NCI-H1436 (cell line): Measurements from ENCODE around the gene MARCHF2.

Experiments
- DNase-seq: peaks from one replicate; lab custom pipeline; 2025; lab: John Stamatoyannopoulos, UW

Gene MARCHF2

GRCh38 chr19:8387688-8388611, 25.2 kb upstream of the MARCHF2 start:
- DNase-seq = no peak

- no peak for DNase-seq
These were observed 24.5 kb upstream of the MARCHF2 start for GRCh38 chr19:8388612-8388958.

GRCh38 chr19:8389891-8390616, 23.1 kb upstream of the MARCHF2 start, which contains the start of gene RAB11B:
Gene RAB11B (plus strand): TSS chr19:8390360. CDS start chr19:8390417, 57 bp downstream.
- peak; percentile 99 for DNase-seq

GRCh38 chr19:8390617-8390981, 22.5 kb upstream of the MARCHF2 start:
- peak; percentile 91 for DNase-seq

- DNase-seq = no peak
These were observed 21.7 kb upstream of the MARCHF2 start for GRCh38 chr19:8391198-8392016.

- DNase-seq = no peak
These were observed 21.0 kb upstream of the MARCHF2 start for GRCh38 chr19:8392017-8392591.

GRCh38 chr19:8393192-8393870, 19.8 kb upstream of the MARCHF2 start:
- DNase-seq = no peak

GRCh38 chr19:8393871-8394250, 19.2 kb upstream of the MARCHF2 start:
- no peak for DNase-seq

GRCh38 chr19:8395621-8396082, 17.5 kb upstream of the MARCHF2 start:
- no peak for DNase-seq

- no peak for DNase-seq
These were observed 16.9 kb upstream of the MARCHF2 start for GRCh38 chr19:8396185-8396562.

GRCh38 chr19:8396563-8397203, 16.4 kb upstream of the MARCHF2 start:
- DNase-seq = no peak

- DNase-seq = no peak
These were observed 15.8 kb upstream of the MARCHF2 start for GRCh38 chr19:8397271-8397670.

- no peak for DNase-seq
These were observed 15.3 kb upstream of the MARCHF2 start for GRCh38 chr19:8397746-8398310.

GRCh38 chr19:8398311-8398771, 14.8 kb upstream of the MARCHF2 start:
- no peak for DNase-seq

- no peak for DNase-seq
These were observed 13.4 kb upstream of the MARCHF2 start for GRCh38 chr19:8399681-8400188.

GRCh38 chr19:8401981-8402411, 11.1 kb upstream of the MARCHF2 start:
- DNase-seq = no peak

- DNase-seq = no peak
These were observed 9.8 kb upstream of the MARCHF2 start for GRCh38 chr19:8403098-8403819.

GRCh38 chr19:8403820-8404109, 9.3 kb upstream of the MARCHF2 start:
- DNase-seq = no peak

- DNase-seq = no peak
These were observed 8.5 kb upstream of the MARCHF2 start for GRCh38 chr19:8404391-8405151.
